ENCODE measurements around the gene VSIG10L. TPM values are rescaled to one million over a fixed set of nuclear protein-coding genes. Genes with fewer than 3 reads are reported as not detected.

The VSIG10L gene
- polyA plus RNA-seq, 1 experiment, result 1.5 TPM

DNA sequence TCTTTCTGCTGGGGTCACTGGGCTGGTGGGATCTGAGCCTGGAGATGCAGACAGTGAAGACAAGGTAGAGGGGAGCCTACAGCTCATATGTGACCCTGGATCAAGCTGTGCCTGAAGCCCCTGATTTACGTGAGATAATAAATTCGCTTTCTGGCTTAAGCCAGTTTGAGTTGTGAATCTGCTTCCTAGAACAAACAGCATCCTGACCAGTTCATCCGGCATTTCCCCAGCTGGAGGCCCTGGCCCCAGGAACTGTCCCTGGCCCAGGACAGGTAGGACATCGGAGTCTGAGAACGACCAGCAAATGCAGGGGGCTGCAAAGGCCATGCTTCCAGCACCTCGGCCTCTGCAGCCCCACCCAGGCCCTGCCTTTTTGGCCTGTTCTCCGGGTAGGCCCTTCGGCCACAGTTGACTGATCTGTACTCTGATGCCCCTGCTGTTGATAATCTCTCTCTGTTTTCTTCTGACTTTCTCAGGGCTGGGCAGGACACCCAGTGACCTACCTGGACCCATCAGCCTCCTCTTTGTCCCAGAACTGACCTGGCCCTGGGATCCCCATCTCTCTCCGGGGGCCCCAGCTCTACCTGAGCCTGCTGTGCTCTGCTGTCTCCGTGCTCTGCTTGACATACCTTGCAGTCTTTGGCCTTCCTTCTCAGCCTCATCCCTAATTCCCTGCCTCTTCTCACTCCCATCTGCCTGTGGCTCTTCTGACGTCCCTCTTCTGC is 9.5 kb upstream of the VSIG10L start:
- ChIA-PET POLR2A (no interaction called here), CTCF (interaction anchor here (1.8 kb wide), 1 partner anchor 10 kb away, joined by 7 read pairs; the partner anchor contains the start of gene VSIG10L)
- no peak for DNase-seq (ENCODE audit: low read depth)
- H3K27me3 ChIP-seq (ENCODE audit: control insufficient read depth, insufficient read depth, low read length), result no peaks in the 10 kb centered on the region
- TF ChIP-seq, protein P1, sequence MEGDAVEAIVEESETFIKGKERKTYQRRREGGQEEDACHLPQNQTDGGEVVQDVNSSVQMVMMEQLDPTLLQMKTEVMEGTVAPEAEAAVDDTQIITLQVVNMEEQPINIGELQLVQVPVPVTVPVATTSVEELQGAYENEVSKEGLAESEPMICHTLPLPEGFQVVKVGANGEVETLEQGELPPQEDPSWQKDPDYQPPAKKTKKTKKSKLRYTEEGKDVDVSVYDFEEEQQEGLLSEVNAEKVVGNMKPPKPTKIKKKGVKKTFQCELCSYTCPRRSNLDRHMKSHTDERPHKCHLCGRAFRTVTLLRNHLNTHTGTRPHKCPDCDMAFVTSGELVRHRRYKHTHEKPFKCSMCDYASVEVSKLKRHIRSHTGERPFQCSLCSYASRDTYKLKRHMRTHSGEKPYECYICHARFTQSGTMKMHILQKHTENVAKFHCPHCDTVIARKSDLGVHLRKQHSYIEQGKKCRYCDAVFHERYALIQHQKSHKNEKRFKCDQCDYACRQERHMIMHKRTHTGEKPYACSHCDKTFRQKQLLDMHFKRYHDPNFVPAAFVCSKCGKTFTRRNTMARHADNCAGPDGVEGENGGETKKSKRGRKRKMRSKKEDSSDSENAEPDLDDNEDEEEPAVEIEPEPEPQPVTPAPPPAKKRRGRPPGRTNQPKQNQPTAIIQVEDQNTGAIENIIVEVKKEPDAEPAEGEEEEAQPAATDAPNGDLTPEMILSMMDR (IDR thresholded peaks at IDR 0.05; ENCODE audit: insufficient read depth, low read depth, low read length), result no peak
- H3K4me3 ChIP-seq (ENCODE audit: low read depth, low read length), result no peak overlapping the region
- peaks cover 13% of the 10 kb centered on the region for H3K36me3 ChIP-seq (ENCODE audit: control insufficient read depth, insufficient read depth, low read length)

DNA sequence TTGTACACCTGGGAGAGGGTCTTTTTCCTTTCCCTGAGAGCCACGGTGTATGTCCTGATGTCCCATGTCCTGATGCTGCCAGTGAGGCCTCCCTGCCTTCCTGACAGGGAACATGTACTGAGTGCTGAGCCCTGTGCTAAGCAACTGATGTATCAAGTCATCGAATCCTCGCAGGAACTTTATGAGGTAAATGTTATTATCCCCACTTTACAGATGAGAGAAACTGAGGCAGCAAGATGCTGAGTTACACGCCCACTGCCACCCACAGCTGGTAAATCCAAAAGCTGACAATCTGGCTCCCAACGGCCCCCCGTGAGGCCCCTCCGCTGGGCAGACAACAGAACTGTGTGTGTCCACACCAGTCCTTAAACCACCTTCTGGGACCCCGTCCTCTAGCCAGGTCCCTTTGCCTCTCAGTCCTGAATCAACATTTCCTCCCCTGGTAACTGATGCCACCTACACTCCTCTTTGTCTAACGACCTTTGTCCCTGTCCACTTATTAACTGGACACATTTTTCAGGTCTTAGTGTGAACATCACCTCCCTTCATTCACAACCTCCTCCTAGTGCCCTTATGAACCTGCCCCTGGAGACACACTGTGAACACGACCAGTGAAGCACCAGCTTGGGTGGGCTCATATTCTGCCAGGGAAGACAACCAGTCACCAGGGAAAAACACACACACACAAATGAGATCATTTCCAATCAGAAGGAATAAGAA is 5.4 kb upstream of the VSIG10L start:
- ChIA-PET CTCF (interaction anchor here (1.4 kb wide), 1 partner anchor 11 kb away, joined by 4 read pairs; no protein-coding TSS in a partner anchor), POLR2A (no interaction called here)
- no peaks in the 10 kb centered on the region for H3K27me3 ChIP-seq (ENCODE audit: control insufficient read depth, insufficient read depth, low read length)
- no peak for DNase-seq (ENCODE audit: low read depth)
- H3K36me3 ChIP-seq (ENCODE audit: control insufficient read depth, insufficient read depth, low read length), result peaks cover 18% of the 10 kb centered on the region
- no peak overlapping the region for H3K4me3 ChIP-seq (ENCODE audit: low read depth, low read length)
- TF ChIP-seq, protein P1 (IDR thresholded peaks at IDR 0.05; ENCODE audit: insufficient read depth, low read depth, low read length), result no peak

DNA sequence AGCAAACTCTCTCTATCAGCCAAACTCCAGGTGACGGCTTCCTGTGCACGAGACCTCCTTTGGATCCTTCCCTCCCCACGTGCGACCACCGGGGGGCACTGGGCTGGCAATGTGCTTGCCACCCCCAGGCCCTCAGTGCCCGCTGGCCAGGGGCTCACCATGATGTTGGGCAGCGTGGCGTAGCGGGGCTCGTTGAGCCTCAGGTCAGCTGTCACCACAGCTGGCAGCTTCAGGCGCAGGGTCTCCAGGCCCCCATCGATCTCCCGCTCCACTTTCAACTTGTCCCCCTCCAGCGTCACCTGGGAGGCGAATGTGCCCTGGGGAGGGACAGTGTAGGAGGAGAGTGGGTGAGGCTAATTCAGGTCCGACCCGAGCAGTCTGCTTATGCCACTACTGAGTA is 4.8 kb upstream of the VSIG10L start:
- DNase-seq (ENCODE audit: low read depth), result no peak
- Histone ChIP-seq H3K36me3 (ENCODE audit: control insufficient read depth, insufficient read depth, low read length) (peaks cover 15% of the 10 kb centered on the region), H3K4me3 (ENCODE audit: low read depth, low read length) (no peak overlapping the region), H3K27me3 (ENCODE audit: control insufficient read depth, insufficient read depth, low read length) (no peaks in the 10 kb centered on the region)
- ChIA-PET POLR2A (no interaction called here), CTCF (no interaction called here)
- TF ChIP-seq, protein P1 (IDR thresholded peaks at IDR 0.05; ENCODE audit: insufficient read depth, low read depth, low read length), result no peak

DNA sequence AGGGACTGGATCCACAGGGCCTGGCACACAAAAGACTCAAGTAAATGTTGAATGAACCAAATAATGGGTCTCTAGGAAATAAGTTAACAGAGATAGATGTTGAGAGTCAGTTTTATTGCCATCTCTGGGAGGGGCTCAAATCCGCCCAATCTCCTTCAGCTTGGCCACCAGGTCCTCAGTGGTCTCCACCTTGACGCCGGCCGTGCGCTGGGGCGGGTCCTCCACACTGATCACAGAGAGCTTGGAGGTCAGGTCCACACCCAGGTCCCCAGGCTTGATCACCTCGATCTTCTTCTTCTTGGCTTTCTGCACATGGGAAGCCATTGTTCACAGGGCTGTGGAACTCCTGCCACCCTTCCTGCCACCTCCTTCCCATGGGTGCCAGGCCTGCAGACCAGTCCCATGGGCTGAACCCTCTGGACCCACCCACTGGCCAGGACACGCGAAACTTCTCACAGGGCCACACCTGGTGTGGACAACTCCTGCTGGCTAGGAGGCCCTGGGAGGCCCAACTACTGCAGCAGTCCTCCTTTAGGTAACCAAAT is 3.2 kb upstream of the VSIG10L start:
- CTCF ChIA-PET, result interaction anchor here (1.4 kb wide), 1 partner anchor 54 kb away, joined by 3 read pairs; no protein-coding TSS in a partner anchor
- Histone ChIP-seq H3K27me3 (ENCODE audit: control insufficient read depth, insufficient read depth, low read length) (no peaks in the 10 kb centered on the region), H3K36me3 (ENCODE audit: control insufficient read depth, insufficient read depth, low read length) (peaks cover 15% of the 10 kb centered on the region), H3K4me3 (ENCODE audit: low read depth, low read length) (no peak overlapping the region)
- POLR2A ChIA-PET, result no interaction called here
- no peak for DNase-seq (ENCODE audit: low read depth)
- TF ChIP-seq, protein P1 (IDR thresholded peaks at IDR 0.05; ENCODE audit: insufficient read depth, low read depth, low read length), result no peak
